Measurements from ENCODE around the gene CHORDC1.

GRCh38 chr11:90250970-90251369, 28.1 kb upstream of the CHORDC1 start:
- no peak for TF ChIP-seq PKNOX1 (IDR thresholded peaks at IDR 0.05)
- TF ChIP-seq NFIC (IDR thresholded peaks at IDR 0.05; ENCODE audit: low read depth, low read length): no peak
- no peak for TF ChIP-seq POLR2AphosphoS5 (IDR thresholded peaks at IDR 0.05; ENCODE audit: low read length)
- no peak for TF ChIP-seq STAT3 (IDR thresholded peaks at IDR 0.05; ENCODE audit: low read depth, low read length)
- no peak for TF ChIP-seq EZH2 (IDR thresholded peaks at IDR 0.05; ENCODE audit: borderline replicate concordance, control insufficient read depth, low read depth, low read length)
- no peak for TF ChIP-seq POLR2A (IDR thresholded peaks at IDR 0.05; ENCODE audit: low read depth, low read length)

Data from GM12878 (cell line).